Right atrium auricular region (tissue), 2 donors: ENCODE data around the gene C1orf116. TPM values are rescaled to one million over a fixed set of nuclear protein-coding genes. Genes with fewer than 3 reads are reported as not detected.

Experiments
- DNase-seq: peaks from one replicate; pipeline ENCODE4 v3.0.0-alpha.2; 2019; ENCODE audit warnings: low spot score
- H3K27ac ChIP-seq, 2 donors: fragments of 200-600 bp; sonication (generic); 1 replicate in 1 of 2; 2 replicates in 1 of 2; pipeline ENCODE4 v1.5.1; 2016 to 2019
- H3K27me3 ChIP-seq, 2 donors: fragments of 200-600 bp; sonication (generic); one replicate each; pipeline versions ENCODE4 v1.5.1 to v1.6.0; 2017 to 2019
- H3K36me3 ChIP-seq: fragments of 200-600 bp; sonication (generic); one replicate; pipeline ENCODE4 v1.5.1; 2016
- H3K4me1 ChIP-seq, 2 donors: fragments of 200-600 bp; sonication (generic); one replicate each; pipeline versions ENCODE4 v1.5.1 to v1.6.0; 2017 to 2019
- H3K4me3 ChIP-seq, 2 donors: fragments of 200-600 bp; sonication (generic); 1 replicate in 1 of 2; 2 replicates in 1 of 2; pipeline ENCODE4 v1.5.1; 2017 to 2019; ENCODE audit warnings: mild to moderate bottlenecking in 1 of 2, moderate library complexity in 1 of 2
- H3K9me3 ChIP-seq, 2 donors: fragments of 200-600 bp; sonication (generic); one replicate each; pipeline ENCODE4 v1.5.1; 2019
- CTCF ChIP-seq, 2 donors: fragments of 200-600 bp; sonication (generic); IDR thresholded peaks; one replicate each; pipeline ENCODE4 v1.5.1; 2019; ENCODE audit warnings: antibody characterized with exemption in 2 of 2
- total RNA-seq, 2 donors: library from RNA; depleted of rRNA; stranded (reverse); fragments of >200 nt; gene quantifications; one replicate each; pipeline ENCODE4 v1.1.0, GENCODE V29; 2016

Gene C1orf116
- total RNA-seq, 2 donors from 2014 or later, result 0.07 to 0.35 TPM

- H3K4me3 ChIP-seq, result no peak overlapping the region
- peak; percentile 77 for DNase-seq
- peak overlapping the region in 1 of 2 donors; percentile 50 for H3K27ac ChIP-seq
- H3K36me3 ChIP-seq, result peaks cover 18% of the 10 kb centered on the region
- no peaks in the 10 kb centered on the region for H3K27me3 ChIP-seq
- H3K9me3 ChIP-seq, result no peaks in the 10 kb centered on the region
- peak; percentile 87 to 91 for TF ChIP-seq CTCF (IDR thresholded peaks at IDR 0.05)
- peaks cover 0 to 10% of the 10 kb centered on the region in 2 donors for H3K4me1 ChIP-seq
Measured at GRCh38 chr1:207077470-207078377, 45.2 kb upstream of the C1orf116 start.

GRCh38 chr1:207077012-207077411 is 44.5 kb upstream of the C1orf116 start:
- DNase-seq, result no peak
- H3K36me3 ChIP-seq, result peaks cover 25% of the 10 kb centered on the region
- no peak overlapping the region for H3K4me3 ChIP-seq
- H3K27me3 ChIP-seq, result no peaks in the 10 kb centered on the region
- H3K4me1 ChIP-seq, result peaks cover 0 to 10% of the 10 kb centered on the region in 2 donors
- no peak for TF ChIP-seq CTCF (IDR thresholded peaks at IDR 0.05)
- no peaks in the 10 kb centered on the region for H3K9me3 ChIP-seq
- H3K27ac ChIP-seq, result peak overlapping the region in 1 of 2 donors; percentile 50

- H3K9me3 ChIP-seq, result no peaks in the 10 kb centered on the region
- no peak overlapping the region for H3K27ac ChIP-seq
- peaks cover 0 to 10% of the 10 kb centered on the region in 2 donors for H3K4me1 ChIP-seq
- peaks cover 30% of the 10 kb centered on the region for H3K36me3 ChIP-seq
- H3K4me3 ChIP-seq, result no peak overlapping the region
- no peak for TF ChIP-seq CTCF (IDR thresholded peaks at IDR 0.05)
- no peaks in the 10 kb centered on the region for H3K27me3 ChIP-seq
- no peak for DNase-seq
Measured at GRCh38 chr1:207076181-207076955, 43.8 kb upstream of the C1orf116 start.

GRCh38 chr1:207073906-207074820 is 41.6 kb upstream of the C1orf116 start:
- H3K27ac ChIP-seq, result no peak overlapping the region

More at GRCh38 chr1:207073906-207074820, 41.6 kb upstream of the C1orf116 start:
- DNase-seq, result no peak
- H3K4me3 ChIP-seq, result no peak overlapping the region
- peaks cover 38% of the 10 kb centered on the region for H3K36me3 ChIP-seq
- H3K27me3 ChIP-seq, result no peaks in the 10 kb centered on the region
- no peaks in the 10 kb centered on the region for H3K9me3 ChIP-seq
- peaks cover 0 to 10% of the 10 kb centered on the region in 2 donors for H3K4me1 ChIP-seq
- no peak for TF ChIP-seq CTCF (IDR thresholded peaks at IDR 0.05)
